Spleen (tissue), 11 donors: Measurements from ENCODE around the gene SEC22B. TPM values are rescaled to one million over a fixed set of nuclear protein-coding genes. Genes with fewer than 3 reads are reported as not detected.
"Not testable (repeated sequence)": the region's sequence is repeated elsewhere in the genome, so short reads cannot be mapped to it uniquely, and the experiment has no call there.

Source experiments
- DNase-seq: peaks from one replicate; pipeline ENCODE4 v3.0.0-alpha.2; 2020
- H3K27ac ChIP-seq, 8 donors: fragments of 200-600 bp; sonication (generic) in 7 of 8; 1 replicate in 4 of 8; 2 replicates in 4 of 8; pipeline versions ENCODE4 v1.5.0 to v1.8.0; 2016 to 2021; ENCODE audit warnings: inconsistent platforms in 4 of 8, mild to moderate bottlenecking in 4 of 8, moderate library complexity in 1 of 8
- H3K27me3 ChIP-seq, 7 donors: fragments of 200-600 bp; sonication (generic) in 6 of 7; replicated peaks in 1 of 7; 1 replicate in 4 of 7; 2 replicates in 3 of 7; pipeline versions ENCODE4 v1.5.0 to v1.8.0; 2016 to 2021; ENCODE audit warnings: inconsistent platforms in 3 of 7, mild to moderate bottlenecking in 1 of 7
- H3K36me3 ChIP-seq, 6 donors: fragments of 200-600 bp; sonication (generic) in 5 of 6; 1 replicate in 4 of 6; 2 replicates in 2 of 6; pipeline versions ENCODE4 v1.5.0 to v1.8.0; 2016 to 2021; ENCODE audit warnings: inconsistent platforms in 2 of 6
- H3K4me1 ChIP-seq, 6 donors: fragments of 200-600 bp; sonication (generic) in 5 of 6; 1 replicate in 3 of 6; 2 replicates in 3 of 6; pipeline versions ENCODE4 v1.5.0 to v1.8.0; 2016 to 2021; ENCODE audit warnings: inconsistent platforms in 3 of 6
- H3K4me3 ChIP-seq, 8 donors: fragments of 200-600 bp; sonication (generic) in 7 of 8; 1 replicate in 4 of 8; 2 replicates in 4 of 8; pipeline versions ENCODE4 v1.5.0 to v1.8.0; 2016 to 2021; ENCODE audit warnings: inconsistent platforms in 4 of 8, mild to moderate bottlenecking in 4 of 8, moderate library complexity in 2 of 8
- H3K9me3 ChIP-seq, 8 donors: fragments of 200-600 bp; sonication (generic) in 7 of 8; 1 replicate in 4 of 8; 2 replicates in 4 of 8; pipeline versions ENCODE4 v1.5.0 to v1.8.0; 2016 to 2021; ENCODE audit warnings: inconsistent platforms in 4 of 8
- CTCF ChIP-seq, 11 experiments: fragments of 200-600 bp in 7 of 11; fragments of 450-650 bp in 4 of 11; sonication (generic) in 4 of 11; IDR thresholded peaks in 8 of 11; conservative IDR thresholded peaks in 3 of 11; 1 replicate in 7 of 11; 2 replicates in 4 of 11; pipeline versions ENCODE4 v1.4.0 to v1.8.0; 2016 to 2021; ENCODE audit warnings: antibody characterized with exemption in 11 of 11, inconsistent platforms in 4 of 11, mild to moderate bottlenecking in 1 of 11
- POLR2A ChIP-seq, 3 donors: fragments of 450-650 bp; IDR thresholded peaks; one replicate each; pipeline ENCODE4 v1.5.1; 2017; ENCODE audit warnings: antibody characterized with exemption in 3 of 3, mild to moderate bottlenecking in 1 of 3
- POLR2AphosphoS5 ChIP-seq, 3 donors: sonication (generic); formaldehyde crosslinking; IDR thresholded peaks; one replicate each; pipeline ENCODE4 v1.5.1; 2017; ENCODE audit warnings: antibody characterized with exemption in 3 of 3
- WGBS, 5 donors: extraction: QIAGEN DNeasy Blood & Tissue Kit in 3 of 5; methylation state at CpG; one replicate each; pipeline versions ENCODE4 v1.1.5 to v1.1.7; 2013 to 2018; 5-methylcytosine and 5-hydroxymethylcytosine counted together
- intact Hi-C: fragments of 100-400 bp; cut with DNase I; formaldehyde crosslinking; loops from one replicate; pipeline ENCODE4 v1.15.0; 2023; ENCODE audit warnings: low total_unique reads
- polyA plus RNA-seq, 3 donors: library from polyadenylated mRNA; stranded (reverse); fragments of 200-250 nt; gene quantifications; one replicate each; pipeline ENCODE4 v1.2.1, GENCODE V29; 2013
- total RNA-seq, 7 donors: library from RNA; depleted of rRNA in 3 of 7; stranded (reverse); fragments of >200 nt in 3 of 7; fragmentation: NEBNext Ultra II Directional in 4 of 7; extraction: Animal tissue kit (Norgen Biotek cat#: 25700) in 4 of 7; gene quantifications; one replicate each; pipeline versions ENCODE4 v1.1.0 to v1.2.1, GENCODE V29; 2016 to 2021
- donor health status: healthy with polysubstance abuse.
- donor health status: DM: no; HTN: no; CAD: no; lungs with moderate emphysema.
- donor health status: DM: no; HTN: no; CAD: no.
- donor health status: Bipolar disorder and iron deficiency.
- donor health status: healthy.
- donor health status: DM: no; HTN: no; CAD: no.
- donor health status: DM: yes; HTN: yes; CAD: no.

Gene SEC22B
- total and polyA plus RNA-seq, 10 donors: 11.1 to 37.9 (median 27.8) TPM

GRCh38 chr1:120179811-120180690 lies 3.7 kb upstream of the SEC22B start:
- Histone ChIP-seq H3K4me1 (peaks cover 0 to 29% (median 13%) of the 10 kb centered on the region in 6 donors), H3K4me3 (peak overlapping the region in 5 of 8 donors; percentile 5 to 54 (median 26)), H3K27ac (peak overlapping the region; percentile 2 to 74 (median 62))
- DNase-seq, intact Hi-C loops, H3K27me3 ChIP-seq, H3K36me3 ChIP-seq, H3K9me3 ChIP-seq: not testable (repeated sequence)
- 17 to 33% (median 24%) methylated on average over 13 to 21 of the region's 29 CpGs for WGBS, 5 donors
- TF ChIP-seq POLR2AphosphoS5 (IDR thresholded peaks at IDR 0.05): peak in 2 of 3 donors; percentile 21 to 51

GRCh38 chr1:120178799-120179756 lies 2.8 kb upstream of the SEC22B start:
- H3K27ac ChIP-seq: peak overlapping the region in 6 of 8 donors; percentile 2 to 74 (median 63)
- TF ChIP-seq POLR2A (IDR thresholded peaks at IDR 0.05) (no peak), CTCF (IDR thresholded peaks at IDR 0.05 in 8 of 11, conservative IDR thresholded peaks at IDR 0.05 in 3 of 11) (no peak), POLR2AphosphoS5 (IDR thresholded peaks at IDR 0.05) (no peak)
- 62 to 82% (median 78%) methylated on average over 6 of the region's 6 CpGs for WGBS, 5 donors
- DNase-seq: no peak
- H3K27me3 ChIP-seq: no peaks in the 10 kb centered on the region
- no peaks in the 10 kb centered on the region for H3K9me3 ChIP-seq
- H3K4me3 ChIP-seq: no peak overlapping the region
- H3K4me1 ChIP-seq: peaks cover 0 to 32% (median 13%) of the 10 kb centered on the region in 6 donors
- H3K36me3 ChIP-seq: no peaks in the 10 kb centered on the region
- intact Hi-C loops: no loop called here

DNA sequence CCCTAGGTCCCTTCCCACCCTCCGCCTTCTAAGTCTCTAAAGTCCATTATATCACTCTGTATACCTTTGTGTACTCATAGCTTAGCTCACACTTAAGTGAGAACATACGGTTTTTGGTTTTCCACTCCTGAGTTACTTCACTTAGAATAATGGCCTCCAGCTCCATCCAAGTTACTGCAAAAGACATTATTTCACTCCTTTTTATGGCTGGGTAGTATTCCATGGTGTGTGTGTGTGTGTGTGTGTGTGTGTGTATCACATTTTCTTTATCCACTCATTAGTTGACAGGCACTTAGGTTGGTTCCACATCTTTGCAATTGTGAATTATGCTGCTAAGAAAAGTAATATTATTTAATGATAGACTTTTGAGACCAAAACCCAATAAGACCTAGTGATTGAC lies 1.7 kb upstream of the SEC22B start:
- H3K27me3 ChIP-seq, H3K4me3 ChIP-seq, DNase-seq, H3K27ac ChIP-seq, intact Hi-C loops, H3K9me3 ChIP-seq, H3K36me3 ChIP-seq: not testable (repeated sequence)
- WGBS, 5 donors: 90 to 97% (median 95%) methylated on average over 2 of the region's 2 CpGs
- peaks cover 0 to 34% (median 13%) of the 10 kb centered on the region in 6 donors for H3K4me1 ChIP-seq

DNA sequence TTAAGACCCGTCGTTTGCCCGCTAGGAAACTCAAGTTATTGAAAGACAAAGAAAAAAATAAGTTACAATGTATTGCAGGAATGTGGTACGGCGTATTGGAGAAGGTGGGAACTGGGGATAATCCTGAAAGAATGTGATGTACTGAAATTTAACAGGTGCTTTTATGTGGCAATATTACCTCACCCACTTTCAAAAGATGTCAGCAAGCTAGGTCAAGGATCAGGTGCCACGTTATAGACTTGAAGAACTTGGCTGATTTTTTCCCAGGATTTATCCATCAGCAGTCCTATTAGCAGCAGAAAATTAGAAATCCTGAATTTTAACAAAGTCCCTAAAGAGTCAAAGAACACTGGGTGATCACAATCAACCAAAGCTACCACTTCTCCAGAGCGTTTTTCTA lies 632 bp downstream of the SEC22B start:
- Histone ChIP-seq H3K4me3 (peak overlapping the region; percentile 56 to 92 (median 72)), H3K27ac (peak overlapping the region; percentile 83 to 98 (median 94)), H3K4me1 (peaks cover 0 to 31% (median 13%) of the 10 kb centered on the region in 6 donors)
- DNase-seq, H3K27me3 ChIP-seq, intact Hi-C loops, H3K36me3 ChIP-seq, H3K9me3 ChIP-seq: not testable (repeated sequence)
- 2 to 15% (median 10%) methylated on average over 7 of the region's 7 CpGs for WGBS, 5 donors

DNA sequence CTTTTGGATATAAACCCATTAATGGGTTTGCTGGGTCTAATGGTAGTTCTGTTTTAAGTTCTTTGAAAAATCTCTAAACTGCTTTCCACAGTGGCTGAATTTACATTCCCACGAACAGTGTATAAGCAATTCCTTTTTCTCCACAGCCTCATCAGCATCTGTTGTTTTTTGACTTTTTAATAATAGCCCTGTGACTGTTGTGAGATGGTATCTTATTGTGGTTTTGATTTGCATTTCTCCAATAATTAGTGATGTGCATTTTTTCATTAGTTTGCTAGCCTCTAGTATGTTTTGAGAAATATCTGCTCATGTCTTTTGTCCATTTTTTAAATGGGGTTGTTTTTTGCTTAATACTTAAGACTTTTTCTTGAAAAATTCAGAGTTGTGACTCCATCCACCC lies 11.6 kb downstream of the SEC22B start:
- 86 to 100% (median 100%) methylated on average over 1 of the region's 1 CpG for WGBS, 5 donors

DNA sequence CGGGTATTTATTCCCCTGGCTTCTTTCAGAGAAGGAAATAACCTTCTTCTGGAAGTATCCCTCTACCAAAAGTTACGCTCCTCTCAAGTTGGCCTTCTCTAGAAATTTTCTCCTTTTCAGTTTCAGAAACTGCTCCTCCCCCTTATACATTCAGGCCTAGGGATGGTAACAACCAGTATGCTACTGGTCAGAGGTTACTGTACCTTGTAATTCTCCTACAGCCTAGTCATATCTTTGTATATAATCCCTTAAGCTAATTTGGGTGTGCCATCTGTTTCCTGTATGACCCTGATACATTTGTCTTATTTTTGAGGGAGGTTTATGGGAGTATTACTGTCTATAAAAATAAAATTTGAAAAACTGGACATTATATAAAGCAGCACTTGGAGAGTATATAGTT lies 14.3 kb downstream of the SEC22B start:
- peaks cover 0 to 42% (median 4%) of the 10 kb centered on the region in 6 donors for H3K36me3 ChIP-seq
- 89 to 100% (median 100%) methylated on average over 1 of the region's 2 CpGs; no CpG with 5 or more reads in 2 of the 5 donors for WGBS, 5 donors
- intact Hi-C loops, H3K27me3 ChIP-seq, DNase-seq, H3K27ac ChIP-seq, H3K4me3 ChIP-seq, H3K9me3 ChIP-seq, H3K4me1 ChIP-seq: not testable (repeated sequence)

More for the DNA sequence above, 11.6 kb downstream of the SEC22B start:
- DNase-seq, H3K4me3 ChIP-seq, H3K27ac ChIP-seq, H3K9me3 ChIP-seq, H3K27me3 ChIP-seq, H3K4me1 ChIP-seq, intact Hi-C loops: not testable (repeated sequence)
- peaks cover 0 to 50% (median 4%) of the 10 kb centered on the region in 6 donors for H3K36me3 ChIP-seq

- intact Hi-C loops, H3K4me1 ChIP-seq, H3K27ac ChIP-seq, H3K9me3 ChIP-seq, H3K27me3 ChIP-seq, DNase-seq, H3K4me3 ChIP-seq: not testable (repeated sequence)
- no CpG with 5 or more reads among the region's 1 CpG for WGBS, 5 donors
- H3K36me3 ChIP-seq: peaks cover 0 to 47% (median 4%) of the 10 kb centered on the region in 6 donors
Observed at GRCh38 chr1:120158495-120158894, 17.8 kb downstream of the SEC22B start.

DNA sequence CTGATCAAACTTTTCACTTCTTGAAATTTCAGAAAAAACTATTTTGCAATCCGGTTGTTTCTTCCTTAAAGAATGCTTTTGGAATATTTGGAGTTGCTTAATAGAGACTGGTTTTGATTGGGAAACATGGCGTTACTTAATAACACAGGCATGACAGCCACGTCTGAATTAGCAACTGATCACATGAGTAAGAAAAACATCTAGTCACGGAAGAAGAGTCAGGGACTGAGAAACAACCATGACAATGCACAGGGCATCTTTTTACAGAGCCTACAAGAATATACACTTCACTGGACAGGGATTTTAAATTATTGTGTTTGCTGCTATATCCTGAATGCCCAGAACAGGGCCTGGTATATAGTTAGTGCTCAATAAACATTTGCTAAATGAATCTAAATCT lies 18.2 kb downstream of the SEC22B start:
- DNase-seq: not testable (repeated sequence)

More for the DNA sequence above, 18.2 kb downstream of the SEC22B start:
- H3K4me1 ChIP-seq, H3K27ac ChIP-seq, H3K27me3 ChIP-seq, H3K9me3 ChIP-seq, H3K4me3 ChIP-seq, intact Hi-C loops: not testable (repeated sequence)
- H3K36me3 ChIP-seq: peaks cover 0 to 43% (median 4%) of the 10 kb centered on the region in 6 donors
- WGBS, 5 donors: 44 to 100% (median 55%) methylated on average over 1 to 2 of the region's 4 CpGs; no CpG with 5 or more reads in 2 of the 5 donors
